Measurements from ENCODE around the gene KCNG3. TPM values are rescaled to one million over a fixed set of nuclear protein-coding genes. Genes with fewer than 3 reads are reported as not detected.

KCNG3 gene
- total RNA-seq, 4 donors from 2014 or later: 0.26 to 0.41 (median 0.40) TPM; not detected in 1

- no peaks in the 10 kb centered on the region for H3K27me3 ChIP-seq
- H3K9me3 ChIP-seq: no peaks in the 10 kb centered on the region
- H3K36me3 ChIP-seq: no peaks in the 10 kb centered on the region
- intact Hi-C loops (cut with DNase I; ENCODE audit: low total_unique reads): no loop called here
- no peak overlapping the region for H3K4me3 ChIP-seq
- H3K27ac ChIP-seq: no peak overlapping the region
- no peak for TF ChIP-seq CTCF (IDR thresholded peaks at IDR 0.05)
- no peak for TF ChIP-seq POLR2A (IDR thresholded peaks at IDR 0.05)
- H3K4me1 ChIP-seq: no peaks in the 10 kb centered on the region
- DNase-seq: no peak
Observed at GRCh38 chr2:42443718-42444399, 49.9 kb downstream of the KCNG3 start.

- no peak overlapping the region for H3K27ac ChIP-seq
- intact Hi-C loops (cut with DNase I; ENCODE audit: low total_unique reads): no loop called here
Observed at GRCh38 chr2:42442774-42443173, 51.0 kb downstream of the KCNG3 start.

GRCh38 chr2:42438685-42439084 is 55.1 kb downstream of the KCNG3 start:
- no peak for TF ChIP-seq POLR2A (IDR thresholded peaks at IDR 0.05)
- TF ChIP-seq CTCF (IDR thresholded peaks at IDR 0.05): no peak
- intact Hi-C loops (cut with DNase I; ENCODE audit: low total_unique reads): no loop called here
- no peaks in the 10 kb centered on the region for H3K27me3 ChIP-seq
- no peak for DNase-seq
- no peak overlapping the region for H3K4me3 ChIP-seq
- no peaks in the 10 kb centered on the region for H3K36me3 ChIP-seq
- no peaks in the 10 kb centered on the region for H3K4me1 ChIP-seq
- no peak overlapping the region for H3K27ac ChIP-seq
- no peaks in the 10 kb centered on the region for H3K9me3 ChIP-seq

More at GRCh38 chr2:42442774-42443173, 51.0 kb downstream of the KCNG3 start:
- Histone ChIP-seq H3K4me3 (no peak overlapping the region), H3K4me1 (no peaks in the 10 kb centered on the region), H3K27me3 (no peaks in the 10 kb centered on the region), H3K36me3 (no peaks in the 10 kb centered on the region), H3K9me3 (no peaks in the 10 kb centered on the region)
- no peak for TF ChIP-seq CTCF (IDR thresholded peaks at IDR 0.05)
- TF ChIP-seq POLR2A (IDR thresholded peaks at IDR 0.05): no peak
- DNase-seq: no peak

- Histone ChIP-seq H3K27me3 (no peaks in the 10 kb centered on the region), H3K4me1 (no peaks in the 10 kb centered on the region), H3K9me3 (no peaks in the 10 kb centered on the region), H3K4me3 (no peak overlapping the region), H3K27ac (no peak overlapping the region), H3K36me3 (no peaks in the 10 kb centered on the region)
- intact Hi-C loops (cut with DNase I; ENCODE audit: low total_unique reads): no loop called here
- TF ChIP-seq POLR2A (IDR thresholded peaks at IDR 0.05) (no peak), CTCF (IDR thresholded peaks at IDR 0.05) (no peak)
- no peak for DNase-seq
Observed at GRCh38 chr2:42436370-42436769, 57.4 kb downstream of the KCNG3 start.

- DNase-seq: no peak
- TF ChIP-seq POLR2A (IDR thresholded peaks at IDR 0.05) (no peak), CTCF (IDR thresholded peaks at IDR 0.05) (no peak)
- no peak overlapping the region for H3K27ac ChIP-seq
Observed at GRCh38 chr2:42435628-42436027, 58.2 kb downstream of the KCNG3 start.

More at GRCh38 chr2:42435628-42436027, 58.2 kb downstream of the KCNG3 start:
- Histone ChIP-seq H3K27me3 (no peaks in the 10 kb centered on the region), H3K4me1 (no peaks in the 10 kb centered on the region), H3K9me3 (no peaks in the 10 kb centered on the region), H3K36me3 (no peaks in the 10 kb centered on the region), H3K4me3 (no peak overlapping the region)
- intact Hi-C loops (cut with DNase I; ENCODE audit: low total_unique reads): no loop called here
